C4-2B (cell line): ENCODE measurements around the gene SYPL2.

Source experiments
- H3K27ac ChIP-seq: fragments of 450-650 bp; 2 replicates; pipeline ENCODE4 v1.5.1; 2017
- ZFX ChIP-seq: fragments of 450-650 bp; IDR thresholded peaks from 2 replicates; pipeline ENCODE4 v1.6.1; 2017
- TF ChIP-seq, protein P1 (sequence below): fragments of 450-650 bp; conservative IDR thresholded peaks from 2 replicates; pipeline ENCODE4 v1.5.1; 2017; ENCODE audit warnings: mild to moderate bottlenecking

Gene SYPL2

DNA sequence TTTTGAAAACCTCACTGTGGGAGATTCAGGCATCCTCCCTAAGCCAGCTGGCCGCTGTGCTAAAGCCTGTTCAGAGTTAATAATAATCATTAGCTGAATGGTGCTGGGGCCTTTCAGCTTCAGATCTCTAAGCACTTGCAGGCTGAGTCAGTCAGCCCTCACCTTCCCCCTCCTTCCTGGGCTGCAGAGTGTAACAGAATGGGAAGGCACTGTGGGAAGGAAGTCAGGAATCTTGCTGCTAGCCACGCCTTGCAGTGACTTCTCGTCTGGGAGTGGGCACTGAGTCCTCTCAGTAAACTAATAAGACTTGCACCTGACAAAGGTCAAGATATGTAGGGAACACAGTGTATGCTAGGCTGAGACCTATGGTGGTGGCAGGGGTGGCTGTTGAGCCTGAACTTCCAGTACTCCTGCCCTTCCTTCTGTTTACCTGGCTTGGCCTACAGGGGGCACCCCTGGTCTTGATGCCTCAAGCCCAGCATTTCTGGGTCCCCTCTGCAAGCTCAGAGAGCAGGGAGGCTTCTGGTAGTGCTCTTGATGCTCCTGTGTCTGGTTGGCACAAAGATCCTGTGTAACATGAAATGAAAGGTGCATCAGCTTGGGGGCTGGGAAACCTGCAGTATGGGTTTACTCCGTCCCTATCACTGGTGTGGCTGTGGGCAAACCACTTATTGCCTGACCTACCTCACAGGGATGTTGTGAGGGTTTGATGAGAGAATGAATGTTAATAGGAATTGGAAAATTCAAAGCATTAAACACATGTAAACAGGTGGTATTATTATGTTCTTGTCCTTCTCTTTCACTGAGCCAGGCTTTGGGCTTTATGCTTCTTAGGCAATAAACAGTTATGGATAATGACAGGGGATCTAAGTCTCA, 33.6 kb downstream of the SYPL2 start:
- TF ChIP-seq ZFX: no peak
- TF ChIP-seq, protein P1, sequence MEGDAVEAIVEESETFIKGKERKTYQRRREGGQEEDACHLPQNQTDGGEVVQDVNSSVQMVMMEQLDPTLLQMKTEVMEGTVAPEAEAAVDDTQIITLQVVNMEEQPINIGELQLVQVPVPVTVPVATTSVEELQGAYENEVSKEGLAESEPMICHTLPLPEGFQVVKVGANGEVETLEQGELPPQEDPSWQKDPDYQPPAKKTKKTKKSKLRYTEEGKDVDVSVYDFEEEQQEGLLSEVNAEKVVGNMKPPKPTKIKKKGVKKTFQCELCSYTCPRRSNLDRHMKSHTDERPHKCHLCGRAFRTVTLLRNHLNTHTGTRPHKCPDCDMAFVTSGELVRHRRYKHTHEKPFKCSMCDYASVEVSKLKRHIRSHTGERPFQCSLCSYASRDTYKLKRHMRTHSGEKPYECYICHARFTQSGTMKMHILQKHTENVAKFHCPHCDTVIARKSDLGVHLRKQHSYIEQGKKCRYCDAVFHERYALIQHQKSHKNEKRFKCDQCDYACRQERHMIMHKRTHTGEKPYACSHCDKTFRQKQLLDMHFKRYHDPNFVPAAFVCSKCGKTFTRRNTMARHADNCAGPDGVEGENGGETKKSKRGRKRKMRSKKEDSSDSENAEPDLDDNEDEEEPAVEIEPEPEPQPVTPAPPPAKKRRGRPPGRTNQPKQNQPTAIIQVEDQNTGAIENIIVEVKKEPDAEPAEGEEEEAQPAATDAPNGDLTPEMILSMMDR: peak; percentile 80
- H3K27ac ChIP-seq: peak overlapping the region; percentile 21

DNA sequence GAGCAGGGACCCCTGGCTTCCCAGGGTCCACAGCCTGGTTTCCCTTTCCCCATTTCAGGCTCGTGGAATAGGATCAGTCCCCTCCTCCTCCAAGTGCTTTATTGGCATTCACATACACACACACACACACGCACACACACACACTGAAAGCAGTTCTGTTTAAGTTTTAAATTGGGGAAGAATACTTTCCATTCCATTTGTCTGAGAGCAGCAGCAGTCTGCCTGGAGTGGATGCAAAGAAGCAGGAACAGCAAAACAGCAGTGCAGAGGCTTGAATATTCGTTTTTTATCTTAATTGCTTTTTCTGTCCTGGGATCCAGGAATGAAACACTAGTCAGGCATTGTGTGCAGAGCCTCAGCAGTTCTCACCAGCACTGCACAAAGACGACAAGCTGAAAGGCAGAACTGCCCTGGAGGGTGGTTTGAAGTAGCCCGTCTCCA, 34.6 kb downstream of the SYPL2 start:
- H3K27ac ChIP-seq: no peak overlapping the region
- no peak for TF ChIP-seq ZFX
- TF ChIP-seq, protein P1: no peak

DNA sequence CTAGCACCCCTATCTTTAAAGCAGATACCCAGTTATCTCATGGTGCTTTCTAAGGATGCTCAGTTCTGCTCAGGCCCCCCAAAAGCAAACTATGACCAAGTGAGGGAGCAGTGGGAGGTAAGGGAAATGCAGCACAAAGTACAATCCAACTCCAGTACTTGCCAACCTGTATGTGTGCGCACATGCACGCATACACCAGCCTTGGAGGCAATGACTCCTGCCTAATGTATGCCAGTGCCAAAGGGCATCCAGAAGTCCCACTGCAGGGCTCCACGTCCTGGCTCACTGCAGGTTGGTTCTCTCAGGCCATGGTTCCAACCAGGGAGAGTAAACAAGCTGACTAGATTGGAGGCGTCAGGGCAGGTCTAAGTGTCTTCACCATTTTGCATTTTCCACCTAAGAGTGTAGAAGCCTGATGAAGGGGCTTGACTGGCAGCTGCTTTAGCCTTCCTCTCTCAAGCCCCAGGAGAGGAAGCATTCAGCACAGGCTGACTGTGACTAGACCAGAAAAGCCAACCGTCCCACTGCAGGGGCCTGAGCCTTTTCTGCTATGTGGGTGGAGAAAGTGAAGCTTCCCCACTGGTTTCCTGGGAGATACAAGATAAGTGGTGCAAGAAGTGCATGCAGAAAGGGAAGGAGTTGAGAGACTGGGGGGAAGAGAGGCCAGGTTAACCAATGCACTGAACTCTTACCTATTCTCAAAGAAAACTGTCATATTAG, 35.5 kb downstream of the SYPL2 start:
- TF ChIP-seq, protein P1: no peak
- TF ChIP-seq ZFX: no peak
- H3K27ac ChIP-seq: no peak overlapping the region

DNA sequence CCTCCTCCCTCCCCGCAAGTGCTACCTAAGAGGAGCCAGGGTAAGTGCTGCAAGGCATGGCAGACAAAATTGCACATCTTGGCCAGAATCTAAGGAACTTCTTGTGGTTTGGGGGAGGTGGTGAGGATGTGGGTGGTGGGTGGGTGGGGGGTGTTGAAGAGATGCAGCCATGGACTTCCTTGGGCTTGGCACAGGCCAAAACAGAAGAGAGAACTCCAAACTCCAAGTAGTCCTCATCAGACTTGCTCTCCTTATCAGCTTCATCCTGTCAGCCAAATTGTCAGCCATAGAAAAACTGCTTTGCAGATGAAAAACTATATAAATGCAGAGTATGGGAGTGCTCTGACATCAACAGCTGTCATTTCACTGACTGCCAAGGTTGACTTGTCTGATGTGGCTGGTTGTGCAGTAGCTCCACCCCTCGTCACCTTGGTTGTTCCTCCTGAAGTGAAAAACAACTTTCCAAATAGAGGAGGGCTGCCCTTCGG, 36.1 kb downstream of the SYPL2 start:
- no peak overlapping the region for H3K27ac ChIP-seq
- no peak for TF ChIP-seq ZFX
- TF ChIP-seq, protein P1: no peak

DNA sequence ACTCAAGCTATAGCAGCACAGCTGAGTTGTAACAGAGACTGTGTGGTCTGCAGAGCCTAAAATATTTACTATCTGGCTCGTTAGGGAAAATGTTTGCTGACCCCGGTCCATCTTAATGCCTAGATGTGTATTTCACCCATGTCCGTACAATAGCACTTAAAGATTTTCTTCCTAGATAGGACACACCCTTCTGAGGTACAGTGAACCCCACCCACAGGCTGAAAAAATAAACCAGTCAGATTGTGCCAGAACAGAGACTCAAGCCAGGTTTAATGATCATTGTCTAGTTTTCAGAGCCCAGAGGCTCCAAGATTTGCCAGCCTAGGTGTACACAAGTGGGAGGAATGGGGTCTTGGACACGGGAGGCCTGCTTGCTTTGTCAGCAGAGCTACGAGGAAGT, 37.6 kb downstream of the SYPL2 start:
- no peak overlapping the region for H3K27ac ChIP-seq
- no peak for TF ChIP-seq ZFX
- TF ChIP-seq, protein P1: no peak

DNA sequence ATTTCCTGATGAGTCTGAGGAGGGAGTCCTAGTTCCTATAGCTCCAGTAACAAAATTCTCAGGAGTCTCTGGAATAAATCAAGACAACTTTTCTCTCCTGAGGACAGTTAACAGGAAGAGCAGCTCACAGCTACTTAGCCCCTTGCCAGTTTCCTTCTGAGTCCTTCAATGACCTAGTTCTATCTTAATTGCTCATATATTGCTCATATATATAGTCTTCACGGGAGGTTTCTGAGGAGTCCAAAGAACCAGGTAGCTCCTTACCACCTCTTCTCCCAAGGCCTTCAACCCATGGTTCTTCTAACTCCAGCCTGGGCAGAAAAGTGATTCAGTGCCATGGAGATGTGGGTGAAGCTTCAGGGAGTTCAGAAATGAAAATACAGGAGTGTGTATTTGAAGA, 38.6 kb downstream of the SYPL2 start:
- H3K27ac ChIP-seq: no peak overlapping the region
- TF ChIP-seq ZFX: no peak
- TF ChIP-seq, protein P1: no peak
